GM12878 (cell line): ENCODE results near the gene DISP2. TPM values are rescaled to one million over a fixed set of nuclear protein-coding genes. Genes with fewer than 3 reads are reported as not detected.

Experiments used
- ATAC-seq: fragments of 200-7000 bp; cut with Tn5 transposase; 3 replicates; pipeline ENCODE4 v1.9.1; 2020; ENCODE audit warnings: mild to moderate bottlenecking, moderate library complexity
- BruUV-seq: library from RNA; stranded (reverse); fragments of 400-500 nt; replicated peaks from 2 replicates; lab custom pipeline; 2021; lab: Mats Ljungman, UMichigan
- CTCF ChIA-PET: fragments of 300-600 bp; sonication (Branson Sonifier 250); formaldehyde crosslinking; extraction: SDS; loops from one replicate; lab custom pipeline; 2021; ENCODE audit warnings: inconsistent platforms; lab: Yijun Ruan, JAX
- POLR2A ChIA-PET: fragments of 350-600 bp; formaldehyde crosslinking; extraction: SDS; loops from one replicate; lab custom pipeline; 2021; ENCODE audit warnings: inconsistent platforms; lab: Charles Lee
- RAD21 ChIA-PET: fragments of 300-600 bp; sonication (Branson Sonifier 250); formaldehyde crosslinking; loops from one replicate; lab custom pipeline; 2023; ENCODE audit warnings: antibody characterized with exemption; ENCODE audit not compliant: unreplicated experiment; lab: Charles Lee
- SMC1A ChIA-PET: fragments of 300-600 bp; sonication (Branson Sonifier 250); formaldehyde crosslinking; loops from one replicate; lab custom pipeline; 2023; ENCODE audit not compliant: unreplicated experiment, uncharacterized antibody; lab: Charles Lee
- DNase-seq: peaks from one replicate; pipeline ENCODE4 v3.0.0-alpha.2; 2011; ENCODE audit warnings: low read depth, low spot score
- FAIRE-seq: peaks from 3 replicates; lab custom pipeline; 2011; peaks lifted over from hg19 to GRCh38; lab: Jason Lieb, UNC
- H2AFZ ChIP-seq: 2 replicates; pipeline ENCODE4 v1.6.0; 2011; ENCODE audit warnings: low read depth, low read length, control low read depth; ENCODE audit not compliant: control insufficient read depth
- H3K27ac ChIP-seq: 2 replicates; pipeline ENCODE4 v1.5.1; 2011; ENCODE audit warnings: control low read depth; ENCODE audit not compliant: control insufficient read depth, insufficient read depth
- H3K27me3 ChIP-seq, 2 experiments: replicated peaks in 1 of 2; 2 replicates each; pipeline versions ENCODE4 v1.6.0 to v1.6.1; 2011; ENCODE audit warnings: low read length in 1 of 2; ENCODE audit not compliant: control insufficient read depth in 2 of 2, insufficient read depth in 2 of 2
- H3K36me3 ChIP-seq, 2 experiments: 2 replicates each; pipeline ENCODE4 v1.5.1; 2011; ENCODE audit warnings: low read length in 1 of 2; ENCODE audit not compliant: control insufficient read depth in 2 of 2, insufficient read depth in 2 of 2
- H3K4me1 ChIP-seq: 2 replicates; pipeline ENCODE4 v1.6.1; 2011; ENCODE audit warnings: mild to moderate bottlenecking, low read length, moderate library complexity, mixed read lengths; ENCODE audit not compliant: control insufficient read depth, insufficient read depth
- H3K4me2 ChIP-seq: 2 replicates; pipeline ENCODE4 v1.6.0; 2011; ENCODE audit warnings: control low read depth; ENCODE audit not compliant: control insufficient read depth, insufficient read depth
- H3K4me3 ChIP-seq: fragments of 200-600 bp; sonication (generic); 2 replicates; pipeline ENCODE4 v1.5.1; 2016
- H3K79me2 ChIP-seq: 2 replicates; pipeline ENCODE4 v1.6.0; 2011; ENCODE audit warnings: low read length; ENCODE audit not compliant: control insufficient read depth, insufficient read depth
- H3K9ac ChIP-seq: 2 replicates; pipeline ENCODE4 v1.8.0; 2011; ENCODE audit warnings: low read length, control low read depth, mixed read lengths; ENCODE audit not compliant: control insufficient read depth, insufficient read depth
- H3K9me3 ChIP-seq: replicated peaks from 3 replicates; pipeline ENCODE4 v1.5.1; 2011; ENCODE audit warnings: mild to moderate bottlenecking, low read length; ENCODE audit not compliant: control insufficient read depth, insufficient read depth
- H4K20me1 ChIP-seq: 2 replicates; pipeline ENCODE4 v1.6.0; 2011; ENCODE audit not compliant: control insufficient read depth, insufficient read depth
- BCL11A ChIP-seq: IDR thresholded peaks from 2 replicates; pipeline ENCODE4 v1.6.1; 2011; ENCODE audit warnings: low read depth, low read length
- MXI1 ChIP-seq: fragments of 150-350 bp; IDR thresholded peaks from 2 replicates; pipeline ENCODE4 v1.6.1; 2011; ENCODE audit warnings: low read depth, mild to moderate bottlenecking, inconsistent platforms, low read length, improper control_type of control experiment
- NRF1 ChIP-seq: conservative IDR thresholded peaks from 2 replicates; pipeline ENCODE4 v1.6.1; 2011; ENCODE audit warnings: mild to moderate bottlenecking, low read depth, low read length, improper control_type of control experiment
- RAD21 ChIP-seq: IDR thresholded peaks from 2 replicates; pipeline ENCODE4 v1.6.1; 2011; ENCODE audit warnings: mild to moderate bottlenecking, low read depth, low read length, moderate library complexity; ENCODE audit not compliant: insufficient read depth
- ZBED1 ChIP-seq: IDR thresholded peaks from 2 replicates; pipeline ENCODE4 v1.6.1; 2016; ENCODE audit warnings: borderline replicate concordance
- ZZZ3 ChIP-seq: IDR thresholded peaks from 2 replicates; pipeline ENCODE4 v1.6.1; 2011; ENCODE audit warnings: low read depth; ENCODE audit not compliant: control insufficient read depth, insufficient read length
- WGBS: methylation state at CpG from one replicate; pipeline ENCODE4 v1.1.6; 2016; ENCODE audit warnings: low lambda C conversion rate; ENCODE audit not compliant: insufficient replicate concordance, insufficient coverage; ENCODE audit errors: missing lambda C conversion rate; 5-methylcytosine and 5-hydroxymethylcytosine counted together
- in situ Hi-C: fragments of 300-500 bp; cut with MboI; formaldehyde crosslinking; loops from 9 replicates; pipeline ENCODE4 v1.14.3; 2018; ENCODE audit warnings: mixed read lengths
- intact Hi-C: fragments of 100-400 bp; cut with micrococcal nuclease; formaldehyde crosslinking; loops from one replicate; pipeline ENCODE4 v1.14.2; 2022; ENCODE audit not compliant: unreplicated experiment
- polyA plus RNA-seq, 11 experiments: library from polyadenylated mRNA; depleted of rRNA in 4 of 11; unstranded in 6 of 11; stranded (reverse) in 5 of 11; fragments of >200 nt; fragmentation: Nextera tagmentation in 4 of 11; fragmentation: Illumina TruSeq in 1 of 11; extraction: Ambion mirVana in 4 of 11; extraction: Trizol in 1 of 11; gene quantifications; 1 replicate in 1 of 11; 2 replicates in 10 of 11; pipeline versions ENCODE4 v1.2.1 to v1.2.3, GENCODE V29; 2011 to 2016; ENCODE audit warnings: inconsistent platforms in 2 of 11, missing spikeins in 2 of 11, low read depth in 1 of 11
- total RNA-seq, 4 experiments: library from RNA; depleted of rRNA in 3 of 4; stranded (reverse); fragments of >200 nt in 3 of 4; fragmentation: Illumina TruSeq in 1 of 4; extraction: Trizol in 1 of 4; gene quantifications; 2 replicates each; pipeline versions ENCODE4 v1.2.1 to v1.2.3, GENCODE V29; 2013 to 2021
- TF ChIP-seq, protein P1 (sequence below): fragments of 450-650 bp; IDR thresholded peaks from 2 replicates; pipeline ENCODE4 v1.6.1; 2017; ENCODE audit warnings: mild to moderate bottlenecking, moderate library complexity
- TF ChIP-seq, protein P2 (sequence below): fragments of 450-650 bp; conservative IDR thresholded peaks from 2 replicates; pipeline ENCODE4 v1.6.1; 2017; ENCODE audit warnings: mild to moderate bottlenecking, moderate library complexity

Gene DISP2
- total and polyA plus RNA-seq, 10 of the 15 experiments (the other 5 are each of a cell fraction or from before 2014, with no cell fraction given), result under 0.01 to 0.20 (median 0.12) TPM; not detected in 7

DNA sequence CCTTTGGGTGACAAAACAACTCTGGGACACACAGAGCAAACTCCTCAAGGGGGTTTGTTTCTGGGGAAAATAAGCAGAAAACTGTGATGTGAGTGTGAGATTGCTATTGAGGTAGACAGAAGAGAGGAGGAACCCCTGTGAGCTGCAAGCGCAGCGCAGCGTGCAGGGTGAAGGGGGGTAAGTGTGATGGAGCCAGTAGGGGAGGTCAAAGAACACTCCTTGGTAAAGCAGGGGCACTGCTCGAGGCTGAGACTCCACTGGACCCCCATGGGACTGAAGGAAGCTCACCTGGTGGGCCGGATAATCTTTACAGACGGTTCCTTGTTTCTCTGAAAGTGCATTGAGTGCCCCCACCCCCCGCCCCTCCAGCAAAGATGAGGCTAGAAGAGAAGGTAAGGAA is 27.0 kb upstream of the DISP2 start:
- Histone ChIP-seq H3K79me2 (no peaks in the 10 kb centered on the region), H3K27me3 (no peaks in the 10 kb centered on the region)
- TF ChIP-seq RAD21, result no peak
- TF ChIP-seq, all 136 proteins: peak for 0
- H3K9ac ChIP-seq, result no peak overlapping the region
- no peak overlapping the region for H2AFZ ChIP-seq
- no peak overlapping the region for H3K27ac ChIP-seq
- no peaks in the 10 kb centered on the region for H4K20me1 ChIP-seq
- H3K4me2 ChIP-seq, result no peak overlapping the region
- 47% methylated on average over 7 of the region's 7 CpGs for WGBS
- in situ Hi-C loops (no loop called here), intact Hi-C loops (no loop called here)
- DNase-seq (no peak), FAIRE-seq (no peak), ATAC-seq (no peak)
- no peak overlapping the region for H3K4me3 ChIP-seq
- ChIA-PET POLR2A (no interaction called here), SMC1A (interaction anchor here (0.7 kb wide), 1 partner anchor 56 kb away, joined by 3 read pairs; no protein-coding TSS in a partner anchor), RAD21 (no interaction called here), CTCF (interaction anchor here (1.0 to 6.7 kb wide), 4 partner anchors 8 to 22 kb away, joined by 3 to 103 read pairs (median 6); partner anchors contain the start of gene CCDC9B)
- no peaks in the 10 kb centered on the region for H3K36me3 ChIP-seq
- H3K4me1 ChIP-seq, result peaks cover 9% of the 10 kb centered on the region
- H3K9me3 ChIP-seq, result no peaks in the 10 kb centered on the region
- BruUV-seq, result no TSS peak

GRCh38 chr15:40331637-40332036 is 26.4 kb upstream of the DISP2 start:
- CTCF ChIA-PET, result interaction anchor here (0.9 to 13.7 kb wide), 5 partner anchors 8 to 51 kb away, joined by 3 to 336 read pairs (median 4); partner anchors contain the start of genes CCDC9B, INAFM2 and PLCB2
- peaks cover 9% of the 10 kb centered on the region for H3K4me1 ChIP-seq
- H4K20me1 ChIP-seq, result no peaks in the 10 kb centered on the region
- DNase-seq (no peak), ATAC-seq (no peak), FAIRE-seq (no peak)
- H3K4me3 ChIP-seq, result no peak overlapping the region
- POLR2A ChIA-PET, result no interaction called here
- no peaks in the 10 kb centered on the region for H3K27me3 ChIP-seq
- no peak overlapping the region for H3K27ac ChIP-seq
- in situ Hi-C loops, result no loop called here
- no peak overlapping the region for H3K4me2 ChIP-seq
- BruUV-seq, result no TSS peak
- SMC1A ChIA-PET, result interaction anchor here (1.2 kb wide), 1 partner anchor 12 kb away, joined by 3 read pairs; no protein-coding TSS in a partner anchor
- RAD21 ChIA-PET, result interaction anchor here (0.9 kb wide), 1 partner anchor 23 kb away, joined by 3 read pairs; the partner anchor contains the start of gene PLCB2
- H3K9me3 ChIP-seq, result no peaks in the 10 kb centered on the region
- H3K36me3 ChIP-seq, result no peaks in the 10 kb centered on the region
- H2AFZ ChIP-seq, result no peak overlapping the region
- intact Hi-C loops, result no loop called here
- no peaks in the 10 kb centered on the region for H3K79me2 ChIP-seq
- WGBS, result 72% methylated on average over 7 of the region's 7 CpGs
- H3K9ac ChIP-seq, result no peak overlapping the region
- TF ChIP-seq, protein P1, sequence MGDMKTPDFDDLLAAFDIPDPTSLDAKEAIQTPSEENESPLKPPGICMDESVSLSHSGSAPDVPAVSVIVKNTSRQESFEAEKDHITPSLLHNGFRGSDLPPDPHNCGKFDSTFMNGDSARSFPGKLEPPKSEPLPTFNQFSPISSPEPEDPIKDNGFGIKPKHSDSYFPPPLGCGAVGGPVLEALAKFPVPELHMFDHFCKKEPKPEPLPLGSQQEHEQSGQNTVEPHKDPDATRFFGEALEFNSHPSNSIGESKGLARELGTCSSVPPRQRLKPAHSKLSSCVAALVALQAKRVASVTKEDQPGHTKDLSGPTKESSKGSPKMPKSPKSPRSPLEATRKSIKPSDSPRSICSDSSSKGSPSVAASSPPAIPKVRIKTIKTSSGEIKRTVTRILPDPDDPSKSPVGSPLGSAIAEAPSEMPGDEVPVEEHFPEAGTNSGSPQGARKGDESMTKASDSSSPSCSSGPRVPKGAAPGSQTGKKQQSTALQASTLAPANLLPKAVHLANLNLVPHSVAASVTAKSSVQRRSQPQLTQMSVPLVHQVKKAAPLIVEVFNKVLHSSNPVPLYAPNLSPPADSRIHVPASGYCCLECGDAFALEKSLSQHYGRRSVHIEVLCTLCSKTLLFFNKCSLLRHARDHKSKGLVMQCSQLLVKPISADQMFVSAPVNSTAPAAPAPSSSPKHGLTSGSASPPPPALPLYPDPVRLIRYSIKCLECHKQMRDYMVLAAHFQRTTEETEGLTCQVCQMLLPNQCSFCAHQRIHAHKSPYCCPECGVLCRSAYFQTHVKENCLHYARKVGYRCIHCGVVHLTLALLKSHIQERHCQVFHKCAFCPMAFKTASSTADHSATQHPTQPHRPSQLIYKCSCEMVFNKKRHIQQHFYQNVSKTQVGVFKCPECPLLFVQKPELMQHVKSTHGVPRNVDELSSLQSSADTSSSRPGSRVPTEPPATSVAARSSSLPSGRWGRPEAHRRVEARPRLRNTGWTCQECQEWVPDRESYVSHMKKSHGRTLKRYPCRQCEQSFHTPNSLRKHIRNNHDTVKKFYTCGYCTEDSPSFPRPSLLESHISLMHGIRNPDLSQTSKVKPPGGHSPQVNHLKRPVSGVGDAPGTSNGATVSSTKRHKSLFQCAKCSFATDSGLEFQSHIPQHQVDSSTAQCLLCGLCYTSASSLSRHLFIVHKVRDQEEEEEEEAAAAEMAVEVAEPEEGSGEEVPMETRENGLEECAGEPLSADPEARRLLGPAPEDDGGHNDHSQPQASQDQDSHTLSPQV, result no peak
- TF ChIP-seq, protein P2, sequence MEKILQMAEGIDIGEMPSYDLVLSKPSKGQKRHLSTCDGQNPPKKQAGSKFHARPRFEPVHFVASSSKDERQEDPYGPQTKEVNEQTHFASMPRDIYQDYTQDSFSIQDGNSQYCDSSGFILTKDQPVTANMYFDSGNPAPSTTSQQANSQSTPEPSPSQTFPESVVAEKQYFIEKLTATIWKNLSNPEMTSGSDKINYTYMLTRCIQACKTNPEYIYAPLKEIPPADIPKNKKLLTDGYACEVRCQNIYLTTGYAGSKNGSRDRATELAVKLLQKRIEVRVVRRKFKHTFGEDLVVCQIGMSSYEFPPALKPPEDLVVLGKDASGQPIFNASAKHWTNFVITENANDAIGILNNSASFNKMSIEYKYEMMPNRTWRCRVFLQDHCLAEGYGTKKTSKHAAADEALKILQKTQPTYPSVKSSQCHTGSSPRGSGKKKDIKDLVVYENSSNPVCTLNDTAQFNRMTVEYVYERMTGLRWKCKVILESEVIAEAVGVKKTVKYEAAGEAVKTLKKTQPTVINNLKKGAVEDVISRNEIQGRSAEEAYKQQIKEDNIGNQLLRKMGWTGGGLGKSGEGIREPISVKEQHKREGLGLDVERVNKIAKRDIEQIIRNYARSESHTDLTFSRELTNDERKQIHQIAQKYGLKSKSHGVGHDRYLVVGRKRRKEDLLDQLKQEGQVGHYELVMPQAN, result no peak
- TF ChIP-seq BCL11A, result no peak
- no peak for TF ChIP-seq ZBED1
- no peak for TF ChIP-seq MXI1
- TF ChIP-seq ZZZ3, result no peak
- no peak for TF ChIP-seq NRF1
